Central memory CD8-positive, alpha-beta T cell (primary cell): ENCODE data around the gene PRR23C.
"Not testable (repeated sequence)": the region's sequence is repeated elsewhere in the genome, so short reads cannot be mapped to it uniquely, and the experiment has no call there.

ENCODE experiments used
- ATAC-seq: fragments of 150-1000 bp; cut with Tn5 transposase; replicated peaks from 2 replicates; pipeline ENCODE4 v1.10.0; 2022; ENCODE audit warnings: mild to moderate bottlenecking, moderate FRiP score, moderate number of reproducible peaks; ENCODE audit not compliant: poor library complexity, severe bottlenecking; ENCODE audit errors: extremely low read depth
- DNase-seq, 2 donors: peaks; one replicate each; pipeline ENCODE4 v3.0.0; 2021; ENCODE audit warnings: low spot score in 2 of 2
- H3K27ac Mint-ChIP-seq: one replicate; pipeline ENCODE4 v1.8.0; 2022; ENCODE audit warnings: low read depth, mild to moderate bottlenecking, moderate library complexity, mixed read lengths
- H3K27me3 Mint-ChIP-seq: one replicate; pipeline ENCODE4 v1.8.0; 2022; ENCODE audit warnings: mixed read lengths
- H3K36me3 Mint-ChIP-seq: one replicate; pipeline ENCODE4 v1.8.0; 2022; ENCODE audit warnings: mild to moderate bottlenecking, moderate library complexity, mixed read lengths; ENCODE audit not compliant: insufficient read depth
- H3K4me1 Mint-ChIP-seq: one replicate; pipeline ENCODE4 v1.8.0; 2022; ENCODE audit warnings: mixed read lengths
- H3K4me3 Mint-ChIP-seq: one replicate; pipeline ENCODE4 v1.8.0; 2022; ENCODE audit warnings: mild to moderate bottlenecking, moderate library complexity, mixed read lengths
- H3K9me3 Mint-ChIP-seq: one replicate; pipeline ENCODE4 v1.8.0; 2022; ENCODE audit warnings: mixed read lengths

Gene PRR23C

DNA sequence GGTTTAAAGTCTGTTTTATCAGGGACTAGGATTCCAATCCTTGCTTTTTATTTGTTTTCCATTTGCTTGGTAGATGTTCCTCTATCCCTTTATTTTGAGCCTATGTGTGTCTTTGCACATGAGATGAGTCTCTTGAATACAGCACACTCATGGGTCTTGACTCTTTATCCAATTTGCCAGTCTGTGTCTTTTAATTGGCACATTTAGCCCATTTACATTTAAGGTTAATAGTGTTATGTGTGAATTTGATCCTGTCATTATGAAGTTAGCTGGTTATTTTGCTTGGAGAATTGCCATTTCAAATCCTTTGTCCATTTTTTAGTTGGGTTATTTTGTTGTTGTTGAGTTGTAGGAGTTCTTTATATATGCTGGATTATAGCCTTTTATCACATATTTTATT, 14.1 kb downstream of the PRR23C start:
- H3K4me3 Mint-ChIP-seq, H3K4me1 Mint-ChIP-seq, H3K36me3 Mint-ChIP-seq, H3K27ac Mint-ChIP-seq, DNase-seq, ATAC-seq: not testable (repeated sequence)
- peaks cover 32% of the 10 kb centered on the region for H3K27me3 Mint-ChIP-seq
- H3K9me3 Mint-ChIP-seq = peaks cover 17% of the 10 kb centered on the region

DNA sequence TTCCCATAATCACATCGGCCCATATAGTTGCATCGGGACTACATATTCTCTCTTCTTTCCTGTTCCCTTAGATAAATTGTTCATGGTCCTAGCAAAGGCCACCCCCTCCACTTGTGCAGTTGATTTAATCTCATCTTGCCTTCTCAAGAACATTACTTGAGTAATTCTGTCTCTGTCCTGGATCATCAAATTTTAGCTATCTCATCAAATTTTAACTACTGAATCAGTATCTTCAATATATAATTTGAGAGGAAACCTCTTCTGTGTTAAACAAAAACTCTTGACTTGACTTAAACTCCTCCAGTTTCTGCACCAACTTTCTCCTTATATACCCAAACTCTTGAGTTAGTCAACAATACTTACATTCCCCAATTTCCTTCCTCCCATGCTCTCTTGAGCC, 19.7 kb downstream of the PRR23C start:
- H3K27ac Mint-ChIP-seq = no peak overlapping the region
- H3K36me3 Mint-ChIP-seq = no peaks in the 10 kb centered on the region
- H3K4me3 Mint-ChIP-seq = no peak overlapping the region
- H3K27me3 Mint-ChIP-seq = peaks cover 5% of the 10 kb centered on the region
- H3K4me1 Mint-ChIP-seq = no peaks in the 10 kb centered on the region
- DNase-seq (no peak), ATAC-seq (no peak)
- H3K9me3 Mint-ChIP-seq = peaks cover 5% of the 10 kb centered on the region

DNA sequence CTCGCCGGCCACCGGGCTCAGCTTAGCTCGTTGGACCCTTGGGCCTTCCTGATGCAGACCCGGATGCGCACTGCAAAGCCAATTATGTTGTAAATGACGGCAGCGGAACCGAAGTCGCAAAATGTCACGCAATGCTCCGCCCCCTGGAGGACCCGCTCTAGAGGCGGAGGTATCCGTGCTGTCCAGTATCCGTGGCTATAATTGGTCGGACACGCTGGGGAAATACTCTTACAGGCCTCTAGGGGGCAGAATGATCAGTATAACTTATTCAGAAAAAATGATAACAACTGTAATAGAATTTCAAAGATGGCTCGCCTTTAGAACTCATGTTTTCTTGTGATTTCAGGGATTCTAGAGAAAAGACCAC, 23.8 kb downstream of the PRR23C start, which contains the start of gene PRR23B:
Gene PRR23B, minus strand, starts transcription at position 59 of the 367 bp plus-strand sequence. CDS start 265 bp downstream, outside the sequence.
- Mint-ChIP-seq H3K36me3 (no peaks in the 10 kb centered on the region), H3K9me3 (peaks cover 8% of the 10 kb centered on the region), H3K27me3 (peaks cover 29% of the 10 kb centered on the region), H3K4me3 (no peak within 1 kb of the TSS), H3K4me1 (no peaks in the 10 kb centered on the region), H3K27ac (no peak within 1 kb of the TSS)
- no peak for ATAC-seq
- DNase-seq = no peak

DNA sequence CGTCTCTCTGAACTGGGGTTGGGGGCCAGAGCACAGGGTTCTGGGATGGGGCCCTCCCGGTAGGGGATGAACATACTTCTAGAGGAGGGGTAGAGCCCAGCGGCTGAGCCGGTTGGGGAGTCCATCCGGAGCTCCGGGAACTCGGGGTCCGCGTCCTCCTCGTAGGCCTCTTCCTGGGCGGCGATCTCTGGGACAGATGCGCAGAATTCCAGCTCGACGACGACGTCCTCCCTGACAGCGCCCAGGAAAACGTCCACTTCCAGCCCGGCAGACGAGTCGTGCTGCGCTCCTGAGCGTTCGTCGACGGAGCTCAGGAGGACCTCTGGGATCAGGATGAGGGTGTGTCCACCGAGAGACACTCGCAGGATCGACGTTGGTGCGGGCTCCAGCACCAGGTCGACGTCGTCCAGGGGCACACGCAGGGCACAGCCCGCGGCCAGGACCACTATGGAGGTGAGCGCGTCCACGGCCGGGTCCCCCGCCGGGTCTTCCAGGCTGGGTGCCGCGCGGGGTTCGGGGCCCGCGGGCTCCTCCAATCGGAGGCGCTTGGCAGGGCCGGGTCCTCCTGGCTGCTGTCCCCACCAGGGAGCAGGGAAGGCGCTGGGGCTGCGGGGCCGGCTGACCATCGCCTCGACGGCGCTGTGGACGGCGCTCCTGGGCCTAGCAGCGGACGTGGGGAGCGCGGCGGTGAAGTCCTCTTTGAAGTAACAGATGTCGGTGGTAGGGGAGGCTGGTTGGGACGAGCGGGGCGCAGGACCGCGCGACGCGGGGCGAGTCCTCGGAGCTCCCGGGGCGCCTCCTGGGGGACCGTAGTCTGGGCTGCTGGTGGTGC, 24.4 kb downstream of the PRR23C start:
- DNase-seq (no peak), ATAC-seq (no peak)
- H3K27ac Mint-ChIP-seq = no peak overlapping the region
- H3K36me3 Mint-ChIP-seq = no peaks in the 10 kb centered on the region
- H3K4me3 Mint-ChIP-seq = no peak overlapping the region
- peaks cover 8% of the 10 kb centered on the region for H3K9me3 Mint-ChIP-seq
- peaks cover 29% of the 10 kb centered on the region for H3K27me3 Mint-ChIP-seq
- no peaks in the 10 kb centered on the region for H3K4me1 Mint-ChIP-seq

DNA sequence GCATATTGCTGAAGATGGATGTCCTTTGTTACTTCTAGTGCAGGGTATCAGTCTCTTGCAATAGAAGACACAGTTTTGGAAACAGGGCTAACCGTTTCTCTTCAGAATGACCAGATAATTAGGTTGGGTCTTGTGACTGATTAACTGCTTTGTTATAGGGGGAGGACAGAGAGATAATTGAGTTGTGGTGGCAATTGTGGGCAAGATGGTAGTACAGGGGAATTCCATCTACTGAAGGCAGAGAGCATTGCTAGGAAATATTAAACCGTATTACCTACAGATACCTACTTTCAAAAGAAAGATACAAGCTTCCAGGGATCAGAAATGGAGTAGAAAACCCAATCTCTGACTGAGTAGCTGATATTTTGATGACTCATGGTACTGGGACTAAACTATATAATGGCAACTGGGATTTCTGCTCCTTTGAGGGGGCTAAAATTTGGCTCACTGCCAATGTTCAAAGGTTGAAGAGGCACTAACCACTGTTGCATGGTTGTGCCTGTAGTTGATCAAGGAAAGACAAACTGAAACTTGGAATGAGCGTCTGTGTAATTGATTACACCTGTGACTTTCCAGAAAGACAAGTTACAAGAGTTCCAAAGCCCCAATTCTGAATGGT, 28.2 kb downstream of the PRR23C start:
- ATAC-seq (no peak), DNase-seq (no peak)
- peaks cover 29% of the 10 kb centered on the region for H3K27me3 Mint-ChIP-seq
- H3K4me3 Mint-ChIP-seq = no peak overlapping the region
- no peaks in the 10 kb centered on the region for H3K36me3 Mint-ChIP-seq
- H3K4me1 Mint-ChIP-seq = no peaks in the 10 kb centered on the region
- no peak overlapping the region for H3K27ac Mint-ChIP-seq
- H3K9me3 Mint-ChIP-seq = peaks cover 8% of the 10 kb centered on the region

DNA sequence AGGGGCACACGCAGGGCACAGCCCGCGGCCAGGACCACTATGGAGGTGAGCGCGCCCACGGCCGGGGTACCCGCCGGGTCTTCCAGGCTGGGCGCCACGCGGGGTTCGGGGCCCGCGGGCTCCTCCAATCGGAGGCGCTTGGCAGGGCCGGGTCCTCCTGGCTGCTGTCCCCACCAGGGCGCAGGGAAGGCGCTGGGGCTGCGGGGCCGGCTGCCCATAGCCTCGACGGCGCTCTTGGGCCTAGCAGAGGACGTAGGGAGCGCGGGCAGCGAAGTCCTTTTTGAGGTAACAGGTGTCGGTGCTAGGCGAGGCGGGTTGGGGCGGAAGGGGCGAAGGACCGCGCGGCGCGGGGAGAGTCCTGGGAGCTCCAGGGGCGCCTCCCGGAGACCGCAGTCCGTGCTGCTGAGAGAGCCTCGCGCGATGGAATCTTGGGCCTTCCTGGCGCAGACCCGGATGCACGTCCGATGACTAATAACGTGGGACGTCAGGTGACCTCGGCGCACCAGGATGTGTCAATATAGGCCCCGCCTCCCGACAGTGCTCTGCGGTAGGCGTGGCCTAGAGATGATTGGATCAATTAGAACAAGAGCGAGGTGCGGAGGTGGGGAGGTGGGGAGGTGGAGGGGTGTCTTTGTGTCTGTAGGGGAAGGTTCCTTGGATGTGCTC, 38.5 kb downstream of the PRR23C start, which contains the start of gene PRR23A:
Gene PRR23A, minus strand, starts transcription at position 218 of the 666 bp plus-strand sequence. Its CDS starts 0 bp downstream, at position 218.
- no peaks in the 10 kb centered on the region for H3K4me1 Mint-ChIP-seq
- no peak within 1 kb of the TSS for H3K27ac Mint-ChIP-seq
- no peak for ATAC-seq
- no peak within 1 kb of the TSS for H3K4me3 Mint-ChIP-seq
- H3K27me3 Mint-ChIP-seq = peaks cover 16% of the 10 kb centered on the region
- H3K9me3 Mint-ChIP-seq = peaks cover 6% of the 10 kb centered on the region
- no peaks in the 10 kb centered on the region for H3K36me3 Mint-ChIP-seq
- no peak for DNase-seq

DNA sequence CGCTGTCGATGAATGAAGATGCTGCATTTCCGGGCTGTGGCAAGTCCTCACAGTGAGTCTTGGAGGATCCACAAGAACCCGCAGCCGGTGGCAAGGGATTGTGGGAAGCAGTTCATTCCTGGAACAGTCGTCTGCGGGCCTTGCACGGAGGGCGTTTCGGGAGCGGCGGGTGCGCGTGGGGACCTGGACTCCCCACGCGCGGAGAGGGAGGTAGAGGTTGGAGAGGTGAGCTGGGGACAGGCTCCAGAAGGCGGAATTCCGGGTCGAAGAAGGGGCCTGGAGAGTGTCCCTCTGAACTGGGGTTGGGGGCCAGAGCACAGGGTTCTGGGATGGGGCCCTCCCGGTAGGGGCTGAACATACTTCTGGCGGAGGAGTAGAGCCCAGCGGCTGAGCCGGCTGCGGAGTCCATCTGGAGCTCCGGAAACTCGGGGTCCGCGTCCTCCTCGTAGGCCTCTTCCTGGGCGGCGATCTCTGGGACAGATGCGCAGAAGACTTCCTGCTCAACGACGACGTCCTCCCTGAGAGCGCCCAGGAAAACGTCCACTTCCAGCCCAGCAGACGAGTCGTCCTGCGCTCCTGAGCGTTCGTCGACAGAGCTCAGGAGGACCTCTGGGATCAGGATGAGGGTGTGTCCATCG, 39.2 kb downstream of the PRR23C start:
- peaks cover 23% of the 10 kb centered on the region for H3K27me3 Mint-ChIP-seq
- H3K36me3 Mint-ChIP-seq = no peaks in the 10 kb centered on the region
- DNase-seq = no peak
- no peak overlapping the region for H3K27ac Mint-ChIP-seq
- no peaks in the 10 kb centered on the region for H3K4me1 Mint-ChIP-seq
- no peak for ATAC-seq
- no peak overlapping the region for H3K4me3 Mint-ChIP-seq
- peaks cover 11% of the 10 kb centered on the region for H3K9me3 Mint-ChIP-seq

DNA sequence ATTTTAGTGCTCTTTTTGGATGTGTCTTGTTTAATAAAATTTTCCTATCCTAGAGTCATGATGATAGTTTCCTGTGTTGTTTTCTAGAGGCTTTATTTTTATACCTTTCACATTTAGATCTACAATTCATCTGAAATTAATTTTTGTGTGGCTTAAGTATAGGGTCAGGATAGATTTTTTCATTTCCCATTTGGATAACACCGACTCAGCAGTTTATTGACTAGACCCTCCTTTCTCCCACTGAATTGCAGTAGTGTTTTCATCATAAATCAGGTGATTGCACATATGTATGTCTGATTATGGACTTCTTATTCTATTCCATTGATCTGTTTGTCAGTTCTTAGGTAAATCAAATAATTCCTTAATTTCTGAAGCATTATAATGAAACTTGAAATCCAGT, 49.0 kb downstream of the PRR23C start:
- peaks cover 89% of the 10 kb centered on the region for H3K27me3 Mint-ChIP-seq
- no peak overlapping the region for H3K4me3 Mint-ChIP-seq
- no peak for DNase-seq
- no peaks in the 10 kb centered on the region for H3K36me3 Mint-ChIP-seq
- ATAC-seq = no peak
- no peak overlapping the region for H3K27ac Mint-ChIP-seq
- no peaks in the 10 kb centered on the region for H3K4me1 Mint-ChIP-seq
- H3K9me3 Mint-ChIP-seq = peaks cover under 1% of the 10 kb centered on the region
